GM10248 (cell line): ENCODE measurements around the gene ANP32A.

ENCODE experiments used
- CTCF ChIA-PET: fragments of 300-600 bp; sonication (Branson Sonifier 250); formaldehyde crosslinking; extraction: SDS; loops from one replicate; lab custom pipeline; 2021; ENCODE audit warnings: antibody characterized with exemption; lab: Yijun Ruan, JAX
- POLR2A ChIA-PET: fragments of 350-650 bp; sonication (Branson Sonifier 250); formaldehyde crosslinking; extraction: SDS; loops from one replicate; lab custom pipeline; 2020; ENCODE audit warnings: antibody characterized with exemption; lab: Yijun Ruan, JAX
- DNase-seq: peaks from one replicate; pipeline ENCODE4 v3.0.0; 2012; ENCODE audit errors: extremely low spot score
- TF ChIP-seq, protein P1 (sequence below): IDR thresholded peaks from 2 replicates; pipeline ENCODE4 v1.5.1; 2012; ENCODE audit warnings: mild to moderate bottlenecking, low read depth; ENCODE audit errors: extremely low read depth, missing control alignments, control extremely low read depth

The ANP32A gene

GRCh38 chr15:68781766-68782588 lies 38.7 kb downstream of the ANP32A start:
- DNase-seq, result no peak
- ChIA-PET POLR2A (no interaction called here), CTCF (interaction anchor here (0.8 to 5.7 kb wide), 6 partner anchors 14 to 93 kb away, joined by 3 to 46 read pairs (median 16); no protein-coding TSS in a partner anchor)
- TF ChIP-seq, protein P1, sequence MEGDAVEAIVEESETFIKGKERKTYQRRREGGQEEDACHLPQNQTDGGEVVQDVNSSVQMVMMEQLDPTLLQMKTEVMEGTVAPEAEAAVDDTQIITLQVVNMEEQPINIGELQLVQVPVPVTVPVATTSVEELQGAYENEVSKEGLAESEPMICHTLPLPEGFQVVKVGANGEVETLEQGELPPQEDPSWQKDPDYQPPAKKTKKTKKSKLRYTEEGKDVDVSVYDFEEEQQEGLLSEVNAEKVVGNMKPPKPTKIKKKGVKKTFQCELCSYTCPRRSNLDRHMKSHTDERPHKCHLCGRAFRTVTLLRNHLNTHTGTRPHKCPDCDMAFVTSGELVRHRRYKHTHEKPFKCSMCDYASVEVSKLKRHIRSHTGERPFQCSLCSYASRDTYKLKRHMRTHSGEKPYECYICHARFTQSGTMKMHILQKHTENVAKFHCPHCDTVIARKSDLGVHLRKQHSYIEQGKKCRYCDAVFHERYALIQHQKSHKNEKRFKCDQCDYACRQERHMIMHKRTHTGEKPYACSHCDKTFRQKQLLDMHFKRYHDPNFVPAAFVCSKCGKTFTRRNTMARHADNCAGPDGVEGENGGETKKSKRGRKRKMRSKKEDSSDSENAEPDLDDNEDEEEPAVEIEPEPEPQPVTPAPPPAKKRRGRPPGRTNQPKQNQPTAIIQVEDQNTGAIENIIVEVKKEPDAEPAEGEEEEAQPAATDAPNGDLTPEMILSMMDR, result no peak

DNA sequence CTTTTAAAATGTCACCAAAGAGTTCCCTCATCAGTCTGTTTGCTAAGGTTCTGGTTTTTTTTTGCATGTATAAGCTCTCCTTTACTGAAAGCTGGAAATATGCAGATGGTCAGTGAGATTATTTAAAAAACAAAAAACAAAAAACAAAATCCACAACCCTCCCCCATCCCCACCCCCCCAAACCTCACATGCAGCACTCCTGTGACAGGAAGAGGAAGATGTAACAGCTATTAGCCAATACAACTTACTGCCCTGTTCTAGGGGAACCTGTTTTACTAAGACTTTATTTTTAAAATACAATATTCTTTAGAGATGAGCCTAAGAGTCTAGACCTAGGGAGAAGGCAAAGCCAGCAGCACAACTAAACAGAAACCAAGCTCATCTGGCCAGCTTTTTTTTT lies 39.5 kb downstream of the ANP32A start:
- ChIA-PET POLR2A (no interaction called here), CTCF (interaction anchor here (0.8 to 5.7 kb wide), 5 partner anchors 14 to 94 kb away, joined by 3 to 46 read pairs (median 5); no protein-coding TSS in a partner anchor)
- TF ChIP-seq, protein P1, result no peak
- no peak for DNase-seq

DNA sequence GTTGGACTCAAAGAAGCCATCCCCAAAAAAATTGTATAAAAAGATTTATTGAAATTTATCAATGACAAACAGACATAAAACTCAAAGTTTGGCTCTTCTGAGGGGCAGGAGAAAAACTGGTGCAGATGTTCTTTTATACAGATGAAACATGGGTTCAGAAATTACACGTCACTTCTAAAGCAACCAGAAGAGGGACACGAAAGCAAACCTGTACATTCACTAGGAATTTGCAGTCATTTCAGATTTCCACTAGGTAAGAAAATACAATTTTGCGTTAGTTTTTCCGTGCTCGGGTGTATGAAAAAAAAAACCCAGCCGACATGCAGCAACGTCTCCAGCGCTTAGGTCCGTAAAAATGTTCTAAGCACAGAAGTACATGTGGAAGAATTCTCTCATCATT lies 41.8 kb downstream of the ANP32A start:
- ChIA-PET POLR2A (no interaction called here), CTCF (interaction anchor here (1.8 kb wide), 2 partner anchors 10 to 50 kb away, joined by 3 to 6 read pairs; no protein-coding TSS in a partner anchor)
- DNase-seq, result no peak
- TF ChIP-seq, protein P1, result no peak

DNA sequence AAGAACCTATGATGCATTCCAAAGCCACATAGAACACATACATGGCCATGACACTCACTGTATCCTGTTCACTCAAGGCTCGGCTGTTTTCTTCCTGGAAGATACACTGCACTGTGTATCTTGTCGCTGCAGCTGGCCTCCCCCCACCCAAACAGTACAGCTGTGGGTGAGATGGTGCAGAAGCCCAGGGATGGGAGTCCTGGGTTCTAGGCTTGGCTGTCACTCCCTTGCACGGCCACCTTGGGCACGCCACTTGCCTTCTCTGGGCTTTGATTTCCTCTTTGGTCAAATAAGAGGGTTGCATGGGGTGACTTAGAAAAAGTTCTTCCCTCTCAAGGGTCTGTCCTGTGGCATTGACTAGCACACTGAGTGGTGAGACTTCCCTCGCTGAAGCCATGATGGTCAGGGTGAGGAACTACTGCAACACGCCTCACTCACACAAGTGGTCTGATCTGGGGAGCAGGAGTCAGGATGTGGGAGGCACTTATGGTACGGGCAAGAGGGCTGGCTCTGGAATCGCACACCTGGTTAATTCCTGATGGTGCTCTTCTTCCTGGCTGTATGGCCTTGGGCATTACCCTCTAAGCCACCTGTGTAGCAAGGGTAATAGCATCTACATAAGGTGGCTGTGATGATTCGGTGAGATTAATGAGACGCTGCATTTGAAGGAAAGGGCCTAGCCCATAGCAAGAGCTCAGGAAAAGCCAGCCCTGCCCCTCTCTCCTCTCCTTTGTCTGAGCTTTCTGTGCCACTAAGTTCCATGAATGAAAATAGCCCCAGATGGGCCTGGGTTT lies 44.0 kb downstream of the ANP32A start:
- ChIA-PET POLR2A (no interaction called here), CTCF (interaction anchor here (0.7 to 1.1 kb wide), 2 partner anchors 10 to 73 kb away, joined by 3 read pairs; no protein-coding TSS in a partner anchor)
- DNase-seq, result no peak
- TF ChIP-seq, protein P1, result no peak

- CTCF ChIA-PET, result interaction anchor here (0.7 to 1.1 kb wide), 2 partner anchors 11 to 98 kb away, joined by 3 read pairs; no protein-coding TSS in a partner anchor
- TF ChIP-seq, protein P1, result no peak
- POLR2A ChIA-PET, result no interaction called here
- no peak for DNase-seq
Observed at GRCh38 chr15:68775671-68776476, 44.8 kb downstream of the ANP32A start.
